SHP77 treated with DMSO at 0.1 percent for 48 hours (cell line): Measurements from ENCODE around the gene ABCB11.
"Not testable (repeated sequence)": the region's sequence is repeated elsewhere in the genome, so short reads cannot be mapped to it uniquely, and the experiment has no call there.

ENCODE experiments used
- DNase-seq: peaks from one replicate; lab custom pipeline; 2025; lab: John Stamatoyannopoulos, UW

The ABCB11 gene

GRCh38 chr2:168971261-168971660 is 59.9 kb downstream of the ABCB11 start:
- no peak for DNase-seq

GRCh38 chr2:168970711-168971233 is 60.4 kb downstream of the ABCB11 start:
- no peak for DNase-seq

- DNase-seq, result no peak
Measured at GRCh38 chr2:168969865-168970264, 61.3 kb downstream of the ABCB11 start.

- DNase-seq, result no peak
Measured at GRCh38 chr2:168968342-168968741, 62.8 kb downstream of the ABCB11 start.

GRCh38 chr2:168964251-168964807 is 66.8 kb downstream of the ABCB11 start:
- no peak for DNase-seq

GRCh38 chr2:168962636-168963035 is 68.5 kb downstream of the ABCB11 start:
- no peak for DNase-seq

- DNase-seq, result peak; percentile 9
Measured at GRCh38 chr2:168961450-168962229, 69.5 kb downstream of the ABCB11 start.

- no peak for DNase-seq
Measured at GRCh38 chr2:168956392-168956791, 74.7 kb downstream of the ABCB11 start.

GRCh38 chr2:168955321-168955720 is 75.8 kb downstream of the ABCB11 start:
- DNase-seq, result no peak

GRCh38 chr2:168954256-168954655 is 76.9 kb downstream of the ABCB11 start:
- no peak for DNase-seq

GRCh38 chr2:168952424-168952823 is 78.7 kb downstream of the ABCB11 start:
- DNase-seq, result no peak

GRCh38 chr2:168951871-168952270 is 79.3 kb downstream of the ABCB11 start:
- no peak for DNase-seq

- no peak for DNase-seq
Measured at GRCh38 chr2:168949324-168949723, 81.8 kb downstream of the ABCB11 start.

GRCh38 chr2:168948621-168949212 is 82.4 kb downstream of the ABCB11 start:
- no peak for DNase-seq

GRCh38 chr2:168945508-168945907 is 85.6 kb downstream of the ABCB11 start:
- DNase-seq, result no peak

- DNase-seq, result no peak
Measured at GRCh38 chr2:168944065-168944464, 87.1 kb downstream of the ABCB11 start.

GRCh38 chr2:168941297-168941696 is 89.8 kb downstream of the ABCB11 start:
- DNase-seq, result no peak

- no peak for DNase-seq
Measured at GRCh38 chr2:168939918-168940317, 91.2 kb downstream of the ABCB11 start.

- DNase-seq, result no peak
Measured at GRCh38 chr2:168939061-168939460, 92.1 kb downstream of the ABCB11 start.

- DNase-seq, result no peak
Measured at GRCh38 chr2:168935810-168936581, 95.1 kb downstream of the ABCB11 start.

GRCh38 chr2:168934826-168935225 is 96.3 kb downstream of the ABCB11 start:
- DNase-seq, result no peak

GRCh38 chr2:168932174-168932573 is 99.0 kb downstream of the ABCB11 start:
- not testable (repeated sequence) for DNase-seq
